ENCODE results near the gene TMPRSS3.

The TMPRSS3 gene

DNA sequence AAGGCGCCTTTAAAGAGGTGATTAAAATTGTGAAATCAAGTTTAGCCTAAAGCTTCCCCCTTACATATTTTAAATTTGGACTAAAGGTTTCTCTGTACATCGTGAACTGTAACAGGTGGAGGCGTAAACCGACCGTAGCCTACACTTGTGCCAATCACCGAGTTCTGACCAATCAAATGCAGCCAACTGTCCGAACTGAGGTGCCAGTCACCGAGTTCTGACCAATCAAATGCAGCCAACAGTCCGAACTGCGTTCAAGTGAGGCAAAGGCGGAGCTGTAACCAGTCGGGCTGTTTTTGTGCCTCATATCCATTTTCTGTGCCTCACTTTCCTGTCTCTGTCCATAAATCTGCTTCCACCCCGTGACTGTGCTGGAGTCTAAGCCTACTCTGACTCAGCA lies 36.9 kb downstream of the TMPRSS3 start:
- Histone ChIP-seq H3K9ac (ENCODE audit: low read depth, low read length, poor library complexity, severe bottlenecking) (no peak overlapping the region), H3K4me3 (ENCODE audit: low read length, poor library complexity, severe bottlenecking) (no peak overlapping the region), H3K27me3 (ENCODE audit: insufficient read depth, low read length, poor library complexity, severe bottlenecking) (no peaks in the 10 kb centered on the region), H3F3A (ENCODE audit: low read depth) (no peaks in the 10 kb centered on the region), H3K36me3 (ENCODE audit: insufficient read depth, low read length) (no peaks in the 10 kb centered on the region), H2AFZ (ENCODE audit: low read length) (no peak overlapping the region), H3K9me2 (replicated peaks; ENCODE audit: low read depth, low read length) (no peaks in the 10 kb centered on the region), H3K79me2 (ENCODE audit: insufficient read depth, low read length) (no peaks in the 10 kb centered on the region), H4K20me1 (ENCODE audit: insufficient read depth, low read length, poor library complexity, severe bottlenecking) (no peaks in the 10 kb centered on the region), H3K4me2 (ENCODE audit: low read depth, low read length, poor library complexity, severe bottlenecking) (no peak overlapping the region), H3K4me1 (ENCODE audit: insufficient read depth, low read length, poor library complexity, severe bottlenecking) (peaks cover 4% of the 10 kb centered on the region), H3K9me3 (ENCODE audit: insufficient read depth, low read depth, low read length) (0 out of 2 replicates have a peak, but pooled peaks cover 3% of the 10 kb centered on the region)
- TF ChIP-seq EZH2phosphoT487 (IDR thresholded peaks at IDR 0.05; ENCODE audit: borderline replicate concordance): no peak
- TF ChIP-seq CTCF (conservative IDR thresholded peaks at IDR 0.05; ENCODE audit: low read length): no peak

DNA sequence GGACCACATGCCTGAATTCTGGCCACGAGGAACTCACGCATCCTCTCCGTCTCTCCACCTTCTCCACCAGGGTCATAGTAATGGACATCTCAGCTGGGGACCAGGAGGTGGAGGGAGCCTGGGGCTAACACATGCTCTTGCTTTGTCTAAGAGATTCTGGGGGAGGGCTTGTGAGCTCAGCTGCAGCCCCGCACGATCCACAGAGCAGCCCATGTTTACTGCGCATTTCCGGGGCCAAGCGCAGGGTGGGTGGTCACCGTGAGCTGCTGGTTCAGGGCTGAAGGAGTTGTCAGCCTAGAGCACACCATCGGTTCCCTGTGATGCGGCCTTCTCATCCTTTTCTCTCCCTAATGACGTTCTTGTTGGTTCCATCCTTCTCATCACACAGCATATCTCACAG lies 37.6 kb downstream of the TMPRSS3 start:
- no peak overlapping the region for H3K9ac ChIP-seq (ENCODE audit: low read depth, low read length, poor library complexity, severe bottlenecking)
- H3K4me2 ChIP-seq (ENCODE audit: low read depth, low read length, poor library complexity, severe bottlenecking): no peak overlapping the region
- TF ChIP-seq CTCF (conservative IDR thresholded peaks at IDR 0.05; ENCODE audit: low read length) (no peak), EZH2phosphoT487 (IDR thresholded peaks at IDR 0.05; ENCODE audit: borderline replicate concordance) (no peak)
- H3K9me3 ChIP-seq (ENCODE audit: insufficient read depth, low read depth, low read length): 0 out of 2 replicates have a peak, but pooled peaks cover 3% of the 10 kb centered on the region
- H2AFZ ChIP-seq (ENCODE audit: low read length): no peak overlapping the region
- H3K36me3 ChIP-seq (ENCODE audit: insufficient read depth, low read length): no peaks in the 10 kb centered on the region
- no peaks in the 10 kb centered on the region for H3K9me2 ChIP-seq (replicated peaks; ENCODE audit: low read depth, low read length)
- H3F3A ChIP-seq (ENCODE audit: low read depth): no peaks in the 10 kb centered on the region
- no peaks in the 10 kb centered on the region for H3K27me3 ChIP-seq (ENCODE audit: insufficient read depth, low read length, poor library complexity, severe bottlenecking)
- H3K4me1 ChIP-seq (ENCODE audit: insufficient read depth, low read length, poor library complexity, severe bottlenecking): peaks cover 9% of the 10 kb centered on the region
- H3K79me2 ChIP-seq (ENCODE audit: insufficient read depth, low read length): no peaks in the 10 kb centered on the region
- no peaks in the 10 kb centered on the region for H4K20me1 ChIP-seq (ENCODE audit: insufficient read depth, low read length, poor library complexity, severe bottlenecking)
- no peak overlapping the region for H3K4me3 ChIP-seq (ENCODE audit: low read length, poor library complexity, severe bottlenecking)

- H3K4me1 ChIP-seq (ENCODE audit: insufficient read depth, low read length, poor library complexity, severe bottlenecking): peaks cover 9% of the 10 kb centered on the region
- H3K36me3 ChIP-seq (ENCODE audit: insufficient read depth, low read length): no peaks in the 10 kb centered on the region
- H3K4me2 ChIP-seq (ENCODE audit: low read depth, low read length, poor library complexity, severe bottlenecking): no peak overlapping the region
- no peaks in the 10 kb centered on the region for H3K79me2 ChIP-seq (ENCODE audit: insufficient read depth, low read length)
- H3K9ac ChIP-seq (ENCODE audit: low read depth, low read length, poor library complexity, severe bottlenecking): no peak overlapping the region
- no peaks in the 10 kb centered on the region for H3K27me3 ChIP-seq (ENCODE audit: insufficient read depth, low read length, poor library complexity, severe bottlenecking)
- no peaks in the 10 kb centered on the region for H3K9me2 ChIP-seq (replicated peaks; ENCODE audit: low read depth, low read length)
- TF ChIP-seq EZH2phosphoT487 (IDR thresholded peaks at IDR 0.05; ENCODE audit: borderline replicate concordance): no peak
- no peak for TF ChIP-seq CTCF (conservative IDR thresholded peaks at IDR 0.05; ENCODE audit: low read length)
- no peak overlapping the region for H3K4me3 ChIP-seq (ENCODE audit: low read length, poor library complexity, severe bottlenecking)
- no peaks in the 10 kb centered on the region for H4K20me1 ChIP-seq (ENCODE audit: insufficient read depth, low read length, poor library complexity, severe bottlenecking)
- no peak overlapping the region for H2AFZ ChIP-seq (ENCODE audit: low read length)
- 0 out of 2 replicates have a peak, but pooled peaks cover 3% of the 10 kb centered on the region for H3K9me3 ChIP-seq (ENCODE audit: insufficient read depth, low read depth, low read length)
- H3F3A ChIP-seq (ENCODE audit: low read depth): no peaks in the 10 kb centered on the region
Observed at GRCh38 chr21:42357307-42357706, 38.5 kb downstream of the TMPRSS3 start.
